ENCODE data around the gene NPAS3.

GRCh38 chr14:33010495-33010894, 71.8 kb downstream of the NPAS3 start:
- TF ChIP-seq CTCF (IDR thresholded peaks at IDR 0.05 in 8 of 11, conservative IDR thresholded peaks at IDR 0.05 in 3 of 11) (no peak), POLR2AphosphoS5 (IDR thresholded peaks at IDR 0.05) (no peak)
